ENCODE measurements around the gene DPH6.

DNA sequence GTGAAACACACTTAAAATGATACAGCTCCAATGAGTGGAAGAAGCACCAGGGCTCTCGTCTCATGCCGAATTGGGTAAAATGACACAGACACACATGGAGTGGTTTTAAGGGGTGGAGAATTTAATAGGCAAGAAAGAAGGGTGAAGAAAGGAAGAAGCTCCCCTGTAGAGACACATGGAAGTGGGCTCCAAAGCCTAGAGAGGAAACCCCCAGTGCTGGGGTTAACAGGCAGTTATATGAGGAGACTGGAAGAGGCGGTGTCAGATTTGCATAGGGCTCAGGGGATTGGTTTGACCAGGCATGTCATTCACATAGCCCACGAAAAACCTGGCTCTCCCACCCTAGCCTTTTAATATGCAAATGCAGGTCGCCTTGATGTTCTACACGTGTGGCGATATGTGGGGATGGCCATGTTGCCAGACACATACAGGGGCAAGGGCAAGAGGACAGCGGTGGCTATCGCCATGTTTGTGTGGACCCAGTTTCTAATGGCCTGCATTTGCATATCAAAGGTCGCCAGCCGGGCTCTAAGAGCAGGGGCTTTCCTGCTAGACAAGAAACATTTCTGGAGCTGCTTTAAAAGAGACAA is 1.9 kb upstream of the DPH6 start:
- TF ChIP-seq, protein P1, sequence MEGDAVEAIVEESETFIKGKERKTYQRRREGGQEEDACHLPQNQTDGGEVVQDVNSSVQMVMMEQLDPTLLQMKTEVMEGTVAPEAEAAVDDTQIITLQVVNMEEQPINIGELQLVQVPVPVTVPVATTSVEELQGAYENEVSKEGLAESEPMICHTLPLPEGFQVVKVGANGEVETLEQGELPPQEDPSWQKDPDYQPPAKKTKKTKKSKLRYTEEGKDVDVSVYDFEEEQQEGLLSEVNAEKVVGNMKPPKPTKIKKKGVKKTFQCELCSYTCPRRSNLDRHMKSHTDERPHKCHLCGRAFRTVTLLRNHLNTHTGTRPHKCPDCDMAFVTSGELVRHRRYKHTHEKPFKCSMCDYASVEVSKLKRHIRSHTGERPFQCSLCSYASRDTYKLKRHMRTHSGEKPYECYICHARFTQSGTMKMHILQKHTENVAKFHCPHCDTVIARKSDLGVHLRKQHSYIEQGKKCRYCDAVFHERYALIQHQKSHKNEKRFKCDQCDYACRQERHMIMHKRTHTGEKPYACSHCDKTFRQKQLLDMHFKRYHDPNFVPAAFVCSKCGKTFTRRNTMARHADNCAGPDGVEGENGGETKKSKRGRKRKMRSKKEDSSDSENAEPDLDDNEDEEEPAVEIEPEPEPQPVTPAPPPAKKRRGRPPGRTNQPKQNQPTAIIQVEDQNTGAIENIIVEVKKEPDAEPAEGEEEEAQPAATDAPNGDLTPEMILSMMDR (IDR thresholded peaks at IDR 0.05): no peak
- no peak for TF ChIP-seq POLR2A (IDR thresholded peaks at IDR 0.05)
